Lower leg skin (tissue), 3 donors: ENCODE data around the gene OR2V2.

ENCODE experiments used
- POLR2A ChIP-seq, 2 donors: fragments of 450-650 bp; IDR thresholded peaks; one replicate each; pipeline ENCODE4 v1.6.1; 2016 to 2017; ENCODE audit warnings: antibody characterized with exemption in 2 of 2, mild to moderate bottlenecking in 1 of 2, moderate library complexity in 1 of 2
- TF ChIP-seq, protein P1 (sequence below), 3 donors: fragments of 450-650 bp; IDR thresholded peaks; one replicate each; pipeline ENCODE4 v1.5.1; 2016; ENCODE audit warnings: antibody characterized with exemption in 3 of 3, mild to moderate bottlenecking in 3 of 3, moderate library complexity in 2 of 3

DNA sequence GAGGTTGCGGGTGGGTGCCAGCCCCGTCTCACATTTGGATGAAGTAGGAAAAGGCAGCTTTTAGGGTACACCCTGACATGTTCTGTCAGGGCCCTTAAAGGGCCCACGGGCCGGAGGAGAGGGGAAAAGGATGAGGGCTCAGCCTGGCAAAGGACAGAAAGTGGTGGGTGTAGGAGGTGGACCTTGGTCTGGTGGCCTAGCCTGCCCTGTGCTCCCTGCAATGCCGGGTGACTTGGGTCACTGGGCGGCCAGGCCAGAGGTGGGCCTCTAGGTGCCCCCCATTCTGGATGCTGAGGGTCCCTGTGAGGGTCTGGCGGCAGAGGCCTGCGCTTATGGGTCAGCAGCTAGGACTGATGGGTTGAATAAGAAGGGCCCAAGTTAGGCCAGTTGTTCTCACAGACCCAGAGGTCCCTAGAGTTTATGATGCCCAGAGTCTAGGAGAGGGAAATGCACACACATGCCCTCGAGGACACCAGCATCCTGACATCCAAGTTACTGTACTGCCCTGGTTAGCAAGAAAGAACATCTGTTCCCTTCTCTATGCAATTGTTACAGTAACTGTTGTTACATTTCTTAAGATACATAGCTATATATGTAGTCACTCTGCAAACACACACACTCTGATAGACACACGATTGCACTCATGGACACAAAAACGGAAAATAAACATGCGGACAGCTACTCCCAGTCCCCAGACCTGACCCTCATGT is 45.1 kb downstream of the OR2V2 start:
- TF ChIP-seq POLR2A (IDR thresholded peaks at IDR 0.05) = no peak
- TF ChIP-seq, protein P1, sequence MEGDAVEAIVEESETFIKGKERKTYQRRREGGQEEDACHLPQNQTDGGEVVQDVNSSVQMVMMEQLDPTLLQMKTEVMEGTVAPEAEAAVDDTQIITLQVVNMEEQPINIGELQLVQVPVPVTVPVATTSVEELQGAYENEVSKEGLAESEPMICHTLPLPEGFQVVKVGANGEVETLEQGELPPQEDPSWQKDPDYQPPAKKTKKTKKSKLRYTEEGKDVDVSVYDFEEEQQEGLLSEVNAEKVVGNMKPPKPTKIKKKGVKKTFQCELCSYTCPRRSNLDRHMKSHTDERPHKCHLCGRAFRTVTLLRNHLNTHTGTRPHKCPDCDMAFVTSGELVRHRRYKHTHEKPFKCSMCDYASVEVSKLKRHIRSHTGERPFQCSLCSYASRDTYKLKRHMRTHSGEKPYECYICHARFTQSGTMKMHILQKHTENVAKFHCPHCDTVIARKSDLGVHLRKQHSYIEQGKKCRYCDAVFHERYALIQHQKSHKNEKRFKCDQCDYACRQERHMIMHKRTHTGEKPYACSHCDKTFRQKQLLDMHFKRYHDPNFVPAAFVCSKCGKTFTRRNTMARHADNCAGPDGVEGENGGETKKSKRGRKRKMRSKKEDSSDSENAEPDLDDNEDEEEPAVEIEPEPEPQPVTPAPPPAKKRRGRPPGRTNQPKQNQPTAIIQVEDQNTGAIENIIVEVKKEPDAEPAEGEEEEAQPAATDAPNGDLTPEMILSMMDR (IDR thresholded peaks at IDR 0.05) = no peak
